Testis (tissue), 2 donors: ENCODE measurements around the gene CFAP53.

Experiments
- CTCF ChIP-seq, 3 experiments: fragments of 450-650 bp in 2 of 3; fragments of 200-600 bp in 1 of 3; sonication (generic) in 1 of 3; IDR thresholded peaks; one replicate each; pipeline ENCODE4 v1.5.1; 2016 to 2019; ENCODE audit warnings: antibody characterized with exemption in 3 of 3, mild to moderate bottlenecking in 2 of 3, moderate library complexity in 1 of 3
- POLR2A ChIP-seq: fragments of 450-650 bp; IDR thresholded peaks from one replicate; pipeline ENCODE4 v1.6.1; 2017; ENCODE audit warnings: antibody characterized with exemption, mild to moderate bottlenecking, moderate library complexity

GRCh38 chr18:50182511-50182910 is 83.8 kb downstream of the CFAP53 start:
- TF ChIP-seq POLR2A (no peak), CTCF (IDR thresholded peaks at IDR 0.05) (no peak)
